ENCODE data around the gene TFCP2L1. TPM values are rescaled to one million over a fixed set of nuclear protein-coding genes. Genes with fewer than 3 reads are reported as not detected.
A peak's percentile ranks its signal among the peaks of the same experiment; 100 is the strongest.

TFCP2L1 gene
- total and polyA plus RNA-seq, 4 donors: 0.06 to 1.5 (median 0.36) TPM

DNA sequence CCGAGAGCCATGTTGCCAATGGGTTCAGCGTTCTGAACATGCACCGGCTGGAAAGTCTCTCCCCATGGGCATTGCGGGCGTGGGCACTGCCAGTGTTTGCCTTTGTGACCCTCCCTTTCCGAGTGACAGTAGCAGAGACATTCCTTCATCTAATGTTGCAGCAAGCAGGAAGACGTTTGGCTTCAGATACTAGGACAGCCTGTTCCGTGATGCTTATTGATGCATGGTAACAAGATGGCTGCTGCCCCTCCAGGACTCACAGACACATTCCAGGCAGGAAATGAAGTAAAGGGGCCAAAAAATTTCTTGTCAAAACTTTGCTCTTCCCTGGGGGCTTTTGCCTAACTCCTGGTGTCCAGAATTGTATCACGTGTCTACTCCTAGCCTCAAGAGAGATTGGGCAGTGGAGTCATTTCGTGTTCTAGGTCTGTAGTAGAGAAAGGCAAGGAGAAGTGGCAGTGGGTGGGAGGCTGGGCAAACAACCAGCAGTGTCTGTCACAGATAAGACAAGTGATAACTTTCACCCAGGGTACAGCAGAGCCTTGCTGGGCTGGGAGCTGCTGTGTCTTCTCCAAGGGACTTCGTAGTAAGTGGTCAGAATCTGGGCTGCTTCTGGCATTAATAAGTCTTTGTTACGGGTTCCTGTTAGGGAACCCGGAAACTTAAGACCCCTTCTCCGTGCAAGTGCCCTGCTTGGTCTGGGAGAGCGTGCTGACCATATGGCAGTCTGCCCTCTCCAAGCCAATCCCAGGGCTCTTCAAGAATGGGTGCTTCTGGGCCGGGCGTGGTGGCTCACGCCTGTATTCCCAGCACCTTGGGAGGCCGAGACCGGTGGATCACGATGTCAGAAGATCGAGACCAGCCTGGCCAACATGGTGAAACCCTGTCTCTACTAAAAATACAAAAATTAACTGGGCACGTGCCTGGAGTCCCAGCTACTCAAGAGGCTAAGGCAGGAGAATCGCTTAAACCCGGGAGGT, 93.5 kb downstream of the TFCP2L1 start:
- no peaks in the 10 kb centered on the region for H3K27me3 ChIP-seq (ENCODE audit: control insufficient read depth in 4 of 4, insufficient read depth in 4 of 4, low read length in 3 of 4)
- WGBS: 84% methylated on average over 25 of the region's 25 CpGs
- no peak overlapping the region for H3K4me3 ChIP-seq (ENCODE audit: low read depth in 1 of 3, low read length in 3 of 3)
- peaks cover 0 to 2% (median 0%) of the 10 kb centered on the region in 4 donors for H3K4me1 ChIP-seq (ENCODE audit: control insufficient read depth in 4 of 4, insufficient read depth in 4 of 4, low read length in 3 of 4)
- no peak for DNase-seq (ENCODE audit: low spot score)
- TF ChIP-seq, protein P1, sequence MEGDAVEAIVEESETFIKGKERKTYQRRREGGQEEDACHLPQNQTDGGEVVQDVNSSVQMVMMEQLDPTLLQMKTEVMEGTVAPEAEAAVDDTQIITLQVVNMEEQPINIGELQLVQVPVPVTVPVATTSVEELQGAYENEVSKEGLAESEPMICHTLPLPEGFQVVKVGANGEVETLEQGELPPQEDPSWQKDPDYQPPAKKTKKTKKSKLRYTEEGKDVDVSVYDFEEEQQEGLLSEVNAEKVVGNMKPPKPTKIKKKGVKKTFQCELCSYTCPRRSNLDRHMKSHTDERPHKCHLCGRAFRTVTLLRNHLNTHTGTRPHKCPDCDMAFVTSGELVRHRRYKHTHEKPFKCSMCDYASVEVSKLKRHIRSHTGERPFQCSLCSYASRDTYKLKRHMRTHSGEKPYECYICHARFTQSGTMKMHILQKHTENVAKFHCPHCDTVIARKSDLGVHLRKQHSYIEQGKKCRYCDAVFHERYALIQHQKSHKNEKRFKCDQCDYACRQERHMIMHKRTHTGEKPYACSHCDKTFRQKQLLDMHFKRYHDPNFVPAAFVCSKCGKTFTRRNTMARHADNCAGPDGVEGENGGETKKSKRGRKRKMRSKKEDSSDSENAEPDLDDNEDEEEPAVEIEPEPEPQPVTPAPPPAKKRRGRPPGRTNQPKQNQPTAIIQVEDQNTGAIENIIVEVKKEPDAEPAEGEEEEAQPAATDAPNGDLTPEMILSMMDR (IDR thresholded peaks at IDR 0.05; ENCODE audit: low read depth, low read length, missing input control): no peak
- TF ChIP-seq EGR1 (IDR thresholded peaks at IDR 0.05; ENCODE audit: low read depth in 2 of 2) (no peak), HNF4G (IDR thresholded peaks at IDR 0.05) (no peak), ATF3 (IDR thresholded peaks at IDR 0.05) (no peak), SP1 (IDR thresholded peaks at IDR 0.05) (no peak), YY1 (IDR thresholded peaks at IDR 0.05) (no peak), FOXA2 (IDR thresholded peaks at IDR 0.05) (no peak), TAF1 (conservative IDR thresholded peaks at IDR 0.05) (no peak), JUND (IDR thresholded peaks at IDR 0.05) (no peak), RAD21 (IDR thresholded peaks at IDR 0.05) (no peak), MAX (IDR thresholded peaks at IDR 0.05) (no peak), FOXA1 (IDR thresholded peaks at IDR 0.05) (no peak), GABPA (IDR thresholded peaks at IDR 0.05 in 1 of 2, conservative IDR thresholded peaks at IDR 0.05 in 1 of 2) (no peak), RXRA (IDR thresholded peaks at IDR 0.05) (no peak)
- TF ChIP-seq, protein P2, sequence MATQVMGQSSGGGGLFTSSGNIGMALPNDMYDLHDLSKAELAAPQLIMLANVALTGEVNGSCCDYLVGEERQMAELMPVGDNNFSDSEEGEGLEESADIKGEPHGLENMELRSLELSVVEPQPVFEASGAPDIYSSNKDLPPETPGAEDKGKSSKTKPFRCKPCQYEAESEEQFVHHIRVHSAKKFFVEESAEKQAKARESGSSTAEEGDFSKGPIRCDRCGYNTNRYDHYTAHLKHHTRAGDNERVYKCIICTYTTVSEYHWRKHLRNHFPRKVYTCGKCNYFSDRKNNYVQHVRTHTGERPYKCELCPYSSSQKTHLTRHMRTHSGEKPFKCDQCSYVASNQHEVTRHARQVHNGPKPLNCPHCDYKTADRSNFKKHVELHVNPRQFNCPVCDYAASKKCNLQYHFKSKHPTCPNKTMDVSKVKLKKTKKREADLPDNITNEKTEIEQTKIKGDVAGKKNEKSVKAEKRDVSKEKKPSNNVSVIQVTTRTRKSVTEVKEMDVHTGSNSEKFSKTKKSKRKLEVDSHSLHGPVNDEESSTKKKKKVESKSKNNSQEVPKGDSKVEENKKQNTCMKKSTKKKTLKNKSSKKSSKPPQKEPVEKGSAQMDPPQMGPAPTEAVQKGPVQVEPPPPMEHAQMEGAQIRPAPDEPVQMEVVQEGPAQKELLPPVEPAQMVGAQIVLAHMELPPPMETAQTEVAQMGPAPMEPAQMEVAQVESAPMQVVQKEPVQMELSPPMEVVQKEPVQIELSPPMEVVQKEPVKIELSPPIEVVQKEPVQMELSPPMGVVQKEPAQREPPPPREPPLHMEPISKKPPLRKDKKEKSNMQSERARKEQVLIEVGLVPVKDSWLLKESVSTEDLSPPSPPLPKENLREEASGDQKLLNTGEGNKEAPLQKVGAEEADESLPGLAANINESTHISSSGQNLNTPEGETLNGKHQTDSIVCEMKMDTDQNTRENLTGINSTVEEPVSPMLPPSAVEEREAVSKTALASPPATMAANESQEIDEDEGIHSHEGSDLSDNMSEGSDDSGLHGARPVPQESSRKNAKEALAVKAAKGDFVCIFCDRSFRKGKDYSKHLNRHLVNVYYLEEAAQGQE (IDR thresholded peaks at IDR 0.05): no peak
- H3K9ac ChIP-seq (ENCODE audit: low read depth in 1 of 2, low read length in 2 of 2): no peak overlapping the region
- no peak overlapping the region for H3K27ac ChIP-seq (ENCODE audit: low read depth in 1 of 2, low read length in 2 of 2)
- no peaks in the 10 kb centered on the region for H3K9me3 ChIP-seq (ENCODE audit: control insufficient read depth in 4 of 4, low read length in 3 of 4)
- no peaks in the 10 kb centered on the region for H3K36me3 ChIP-seq (ENCODE audit: control insufficient read depth in 4 of 4, insufficient read depth in 3 of 4, low read depth in 1 of 4, low read length in 3 of 4)

- TF ChIP-seq, protein P1 (IDR thresholded peaks at IDR 0.05; ENCODE audit: low read depth, low read length, missing input control): no peak
- TF ChIP-seq HNF4A (conservative IDR thresholded peaks at IDR 0.05): peak; percentile 61 to 76
- Histone ChIP-seq H3K4me1 (ENCODE audit: control insufficient read depth in 4 of 4, insufficient read depth in 4 of 4, low read length in 3 of 4) (peaks cover 0 to 2% (median 0%) of the 10 kb centered on the region in 4 donors), H3K9me3 (ENCODE audit: control insufficient read depth in 4 of 4, low read length in 3 of 4) (no peaks in the 10 kb centered on the region), H3K36me3 (ENCODE audit: control insufficient read depth in 4 of 4, insufficient read depth in 3 of 4, low read depth in 1 of 4, low read length in 3 of 4) (no peaks in the 10 kb centered on the region), H3K27ac (ENCODE audit: low read depth in 1 of 2, low read length in 2 of 2) (no peak overlapping the region), H3K9ac (ENCODE audit: low read depth in 1 of 2, low read length in 2 of 2) (no peak overlapping the region), H3K27me3 (ENCODE audit: control insufficient read depth in 4 of 4, insufficient read depth in 4 of 4, low read length in 3 of 4) (no peaks in the 10 kb centered on the region), H3K4me3 (ENCODE audit: low read depth in 1 of 3, low read length in 3 of 3) (no peak overlapping the region)
- 70% methylated on average over 7 of the region's 7 CpGs for WGBS
- DNase-seq (ENCODE audit: low spot score): no peak
These were observed 95.2 kb downstream of the TFCP2L1 start for GRCh38 chr2:121189661-121190381.

Measured in liver (tissue), 9 donors.